ENCODE measurements around the gene SLC50A1.

- TF ChIP-seq, protein P1, sequence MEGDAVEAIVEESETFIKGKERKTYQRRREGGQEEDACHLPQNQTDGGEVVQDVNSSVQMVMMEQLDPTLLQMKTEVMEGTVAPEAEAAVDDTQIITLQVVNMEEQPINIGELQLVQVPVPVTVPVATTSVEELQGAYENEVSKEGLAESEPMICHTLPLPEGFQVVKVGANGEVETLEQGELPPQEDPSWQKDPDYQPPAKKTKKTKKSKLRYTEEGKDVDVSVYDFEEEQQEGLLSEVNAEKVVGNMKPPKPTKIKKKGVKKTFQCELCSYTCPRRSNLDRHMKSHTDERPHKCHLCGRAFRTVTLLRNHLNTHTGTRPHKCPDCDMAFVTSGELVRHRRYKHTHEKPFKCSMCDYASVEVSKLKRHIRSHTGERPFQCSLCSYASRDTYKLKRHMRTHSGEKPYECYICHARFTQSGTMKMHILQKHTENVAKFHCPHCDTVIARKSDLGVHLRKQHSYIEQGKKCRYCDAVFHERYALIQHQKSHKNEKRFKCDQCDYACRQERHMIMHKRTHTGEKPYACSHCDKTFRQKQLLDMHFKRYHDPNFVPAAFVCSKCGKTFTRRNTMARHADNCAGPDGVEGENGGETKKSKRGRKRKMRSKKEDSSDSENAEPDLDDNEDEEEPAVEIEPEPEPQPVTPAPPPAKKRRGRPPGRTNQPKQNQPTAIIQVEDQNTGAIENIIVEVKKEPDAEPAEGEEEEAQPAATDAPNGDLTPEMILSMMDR (IDR thresholded peaks at IDR 0.05; ENCODE audit: control extremely low read depth in 1 of 3, insufficient read depth in 1 of 3, low read depth in 1 of 3, low read length in 3 of 3), result no peak
- TF ChIP-seq EZH2 (IDR thresholded peaks at IDR 0.05; ENCODE audit: low read depth, low read length, severe bottlenecking) (no peak), TCF12 (IDR thresholded peaks at IDR 0.05; ENCODE audit: low read depth, low read length) (no peak), MAX (IDR thresholded peaks at IDR 0.05) (no peak), POLR2A (IDR thresholded peaks at IDR 0.05; ENCODE audit: control extremely low read depth in 1 of 2, low read depth in 2 of 2, low read length in 2 of 2) (no peak), EP300 (IDR thresholded peaks at IDR 0.05; ENCODE audit: borderline replicate concordance in 1 of 2, low read depth in 2 of 2, low read length in 2 of 2) (no peak), JUN (IDR thresholded peaks at IDR 0.05; ENCODE audit: low read depth, low read length) (no peak), RAD21 (IDR thresholded peaks at IDR 0.05 in 1 of 2, conservative IDR thresholded peaks at IDR 0.05 in 1 of 2; ENCODE audit: low read depth in 2 of 2, low read length in 2 of 2) (no peak), ASH2L (IDR thresholded peaks at IDR 0.05; ENCODE audit: low read length) (no peak), CEBPB (IDR thresholded peaks at IDR 0.05; ENCODE audit: low read depth, low read length) (no peak), MAFK (IDR thresholded peaks at IDR 0.05; ENCODE audit: low read depth, low read length) (no peak)
These were observed 33.0 kb downstream of the SLC50A1 start for GRCh38 chr1:155168456-155169210.
